GM18511 (cell line): Measurements from ENCODE around the gene SLFN14.
"Not testable (repeated sequence)": the region's sequence is repeated elsewhere in the genome, so short reads cannot be mapped to it uniquely, and the experiment has no call there.

ENCODE experiments used
- ATAC-seq: cut with Tn5 transposase; IDR thresholded peaks from one replicate; pipeline ENCODE4 v1.9.1; 2021; ENCODE audit warnings: mild to moderate bottlenecking, moderate library complexity; ENCODE audit not compliant: unreplicated experiment

The SLFN14 gene

GRCh38 chr17:35560703-35561102 is at the start of gene SLFN14:
Gene SLFN14, minus strand, starts transcription at chr17:35560819. Its CDS starts 2,757 bp downstream, at chr17:35558062.
- ATAC-seq: no peak

GRCh38 chr17:35609831-35610230 is 49.2 kb upstream of the SLFN14 start:
- no peak for ATAC-seq

GRCh38 chr17:35607239-35607847 is 46.7 kb upstream of the SLFN14 start:
- no peak for ATAC-seq

GRCh38 chr17:35605678-35606077 is 45.1 kb upstream of the SLFN14 start:
- ATAC-seq: no peak

GRCh38 chr17:35603674-35604073 is 43.1 kb upstream of the SLFN14 start:
- ATAC-seq: no peak

GRCh38 chr17:35597604-35598003 is 37.0 kb upstream of the SLFN14 start:
- ATAC-seq: no peak

GRCh38 chr17:35596530-35597233 is 36.1 kb upstream of the SLFN14 start:
- no peak for ATAC-seq

GRCh38 chr17:35596072-35596471 is 35.5 kb upstream of the SLFN14 start:
- ATAC-seq: no peak

GRCh38 chr17:35588196-35588920 is 27.7 kb upstream of the SLFN14 start:
- ATAC-seq: no peak

GRCh38 chr17:35587074-35587961 is 26.7 kb upstream of the SLFN14 start, which contains the start of gene AP2B1:
Gene AP2B1, plus strand, starts transcription at chr17:35587322. Its CDS starts 6,709 bp downstream, at chr17:35594031.
- ATAC-seq: peak; percentile 92

GRCh38 chr17:35586569-35587073 is 26.0 kb upstream of the SLFN14 start:
- ATAC-seq: no peak

GRCh38 chr17:35584061-35584460 is 23.4 kb upstream of the SLFN14 start:
- ATAC-seq: no peak

- ATAC-seq: no peak
Measured at GRCh38 chr17:35578929-35579432, 18.4 kb upstream of the SLFN14 start.

GRCh38 chr17:35578197-35578928 is 17.7 kb upstream of the SLFN14 start, which contains the start of gene PEX12:
Gene PEX12, minus strand, starts transcription at chr17:35578571. Its CDS starts 550 bp downstream, at chr17:35578021.
- peak; percentile 95 for ATAC-seq

GRCh38 chr17:35577830-35578196 is 17.2 kb upstream of the SLFN14 start:
- ATAC-seq: no peak

- ATAC-seq: no peak
Measured at GRCh38 chr17:35575759-35576158, 15.1 kb upstream of the SLFN14 start.

GRCh38 chr17:35569405-35569804 is 8.8 kb upstream of the SLFN14 start:
- ATAC-seq: no peak

GRCh38 chr17:35568561-35568960 is 7.9 kb upstream of the SLFN14 start:
- no peak for ATAC-seq

GRCh38 chr17:35566968-35567367 is 6.3 kb upstream of the SLFN14 start:
- no peak for ATAC-seq

GRCh38 chr17:35563181-35563580 is 2.6 kb upstream of the SLFN14 start:
- ATAC-seq: not testable (repeated sequence)
